Loucy (cell line): ENCODE measurements around the gene AGK.
A peak's percentile ranks its signal among the peaks of the same experiment; 100 is the strongest.

ENCODE experiments used
- H2AFZ ChIP-seq: fragments of 200-600 bp; sonication (generic); 2 replicates; pipeline ENCODE4 v1.6.0; 2016; ENCODE audit warnings: antibody characterized with exemption, mild to moderate bottlenecking, low read length, moderate library complexity
- H3F3A ChIP-seq: fragments of 200-600 bp; 2 replicates; pipeline ENCODE4 v1.6.0; 2016; ENCODE audit warnings: antibody characterized with exemption, low read depth, mild to moderate bottlenecking
- H3K27me3 ChIP-seq: fragments of 200-600 bp; sonication (generic); 2 replicates; pipeline ENCODE4 v1.6.1; 2014; ENCODE audit warnings: low read length, mild to moderate bottlenecking; ENCODE audit not compliant: insufficient read depth, poor library complexity, severe bottlenecking
- H3K36me3 ChIP-seq: fragments of 200-600 bp; sonication (generic); 2 replicates; pipeline ENCODE4 v1.6.1; 2016; ENCODE audit warnings: low read length; ENCODE audit not compliant: insufficient read depth
- H3K4me1 ChIP-seq: fragments of 200-600 bp; sonication (generic); 2 replicates; pipeline ENCODE4 v1.5.1; 2014; ENCODE audit warnings: low read length, mild to moderate bottlenecking; ENCODE audit not compliant: insufficient read depth, poor library complexity, severe bottlenecking
- H3K4me2 ChIP-seq: fragments of 200-600 bp; sonication (generic); 2 replicates; pipeline ENCODE4 v1.6.0; 2014; ENCODE audit warnings: antibody characterized with exemption, low read length, low read depth, mild to moderate bottlenecking; ENCODE audit not compliant: poor library complexity, severe bottlenecking
- H3K4me3 ChIP-seq: fragments of 200-600 bp; sonication (generic); 2 replicates; pipeline ENCODE4 v1.5.1; 2014; ENCODE audit warnings: low read length, mild to moderate bottlenecking, mixed read lengths; ENCODE audit not compliant: poor library complexity, severe bottlenecking
- H3K79me2 ChIP-seq: fragments of 200-600 bp; sonication (generic); 2 replicates; pipeline ENCODE4 v1.6.1; 2014; ENCODE audit warnings: low read length; ENCODE audit not compliant: insufficient read depth
- H3K9ac ChIP-seq: fragments of 200-600 bp; sonication (generic); 2 replicates; pipeline ENCODE4 v1.6.0; 2014; ENCODE audit warnings: mild to moderate bottlenecking, low read depth, low read length, moderate library complexity; ENCODE audit not compliant: poor library complexity, severe bottlenecking
- H3K9me2 ChIP-seq: fragments of 200-600 bp; sonication (generic); replicated peaks from 2 replicates; pipeline ENCODE4 v1.6.1; 2016; ENCODE audit warnings: low read depth, low read length, mixed read lengths
- H3K9me3 ChIP-seq: fragments of 200-600 bp; sonication (generic); 2 replicates; pipeline ENCODE4 v1.6.1; 2014; ENCODE audit warnings: mild to moderate bottlenecking, antibody characterized with exemption, low read length, low read depth; ENCODE audit not compliant: insufficient read depth
- H4K20me1 ChIP-seq: fragments of 200-600 bp; sonication (generic); 2 replicates; pipeline ENCODE4 v1.6.0; 2014; ENCODE audit warnings: antibody characterized with exemption, low read length, mild to moderate bottlenecking; ENCODE audit not compliant: insufficient read depth, poor library complexity, severe bottlenecking
- EZH2phosphoT487 ChIP-seq: fragments of 200-600 bp; IDR thresholded peaks from 2 replicates; pipeline ENCODE4 v1.6.1; 2018; ENCODE audit warnings: antibody characterized with exemption, mild to moderate bottlenecking, moderate library complexity, borderline replicate concordance
- TF ChIP-seq, protein P1 (sequence below): fragments of 200-600 bp; sonication (generic); conservative IDR thresholded peaks from 2 replicates; pipeline ENCODE4 v1.5.1; 2014; ENCODE audit warnings: mild to moderate bottlenecking, antibody characterized with exemption, low read length

AGK gene

DNA sequence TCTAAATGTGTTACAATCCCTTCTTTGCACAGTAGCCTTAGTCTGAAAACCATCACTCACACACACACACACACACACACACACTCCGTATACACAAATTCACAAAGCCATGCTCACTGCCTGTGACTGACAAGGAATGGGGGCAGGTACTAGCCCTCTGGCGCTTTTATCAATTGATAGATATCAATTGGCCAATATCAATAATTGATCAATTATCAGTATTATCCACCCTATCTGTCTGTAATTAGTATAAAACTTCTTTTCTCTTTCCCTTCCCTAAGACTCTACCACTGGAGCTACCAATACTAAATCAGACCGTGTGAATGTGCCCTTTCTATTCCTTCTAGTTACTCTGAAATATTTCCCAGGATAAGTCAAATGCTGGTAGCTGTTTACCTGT, 148.7 kb downstream of the AGK start:
- Histone ChIP-seq H3K27me3 (no peaks in the 10 kb centered on the region), H4K20me1 (peaks cover 17% of the 10 kb centered on the region), H3K4me1 (peaks cover 59% of the 10 kb centered on the region)

DNA sequence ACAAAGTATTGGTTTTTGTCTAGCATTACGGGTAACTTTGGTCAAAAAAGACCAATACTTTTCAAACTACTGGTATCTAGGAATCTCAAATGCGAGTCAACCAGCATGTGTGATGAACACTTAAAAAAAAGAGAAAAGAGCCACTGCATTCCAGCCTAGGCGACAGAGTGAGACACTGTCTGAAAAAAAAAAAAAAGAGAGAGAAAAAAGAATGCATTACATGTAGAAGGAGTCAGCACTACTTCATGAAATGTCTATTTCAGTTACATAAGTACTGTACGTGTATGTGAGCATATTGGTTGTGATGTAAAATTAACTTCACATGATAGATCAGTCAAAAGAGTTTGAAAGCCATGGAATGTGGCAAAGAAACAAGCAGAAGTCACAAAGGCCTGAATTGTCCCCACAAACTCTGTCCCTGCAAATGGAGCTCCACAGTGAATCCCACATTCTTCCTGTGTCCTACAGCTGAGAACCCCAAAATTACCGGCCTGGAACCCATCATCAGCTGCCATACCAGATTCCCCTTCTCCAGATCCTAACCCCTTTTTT, 149.2 kb downstream of the AGK start:
- H3K4me2 ChIP-seq = peak overlapping the region; percentile 90
- TF ChIP-seq, protein P1, sequence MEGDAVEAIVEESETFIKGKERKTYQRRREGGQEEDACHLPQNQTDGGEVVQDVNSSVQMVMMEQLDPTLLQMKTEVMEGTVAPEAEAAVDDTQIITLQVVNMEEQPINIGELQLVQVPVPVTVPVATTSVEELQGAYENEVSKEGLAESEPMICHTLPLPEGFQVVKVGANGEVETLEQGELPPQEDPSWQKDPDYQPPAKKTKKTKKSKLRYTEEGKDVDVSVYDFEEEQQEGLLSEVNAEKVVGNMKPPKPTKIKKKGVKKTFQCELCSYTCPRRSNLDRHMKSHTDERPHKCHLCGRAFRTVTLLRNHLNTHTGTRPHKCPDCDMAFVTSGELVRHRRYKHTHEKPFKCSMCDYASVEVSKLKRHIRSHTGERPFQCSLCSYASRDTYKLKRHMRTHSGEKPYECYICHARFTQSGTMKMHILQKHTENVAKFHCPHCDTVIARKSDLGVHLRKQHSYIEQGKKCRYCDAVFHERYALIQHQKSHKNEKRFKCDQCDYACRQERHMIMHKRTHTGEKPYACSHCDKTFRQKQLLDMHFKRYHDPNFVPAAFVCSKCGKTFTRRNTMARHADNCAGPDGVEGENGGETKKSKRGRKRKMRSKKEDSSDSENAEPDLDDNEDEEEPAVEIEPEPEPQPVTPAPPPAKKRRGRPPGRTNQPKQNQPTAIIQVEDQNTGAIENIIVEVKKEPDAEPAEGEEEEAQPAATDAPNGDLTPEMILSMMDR = no peak
- no peak for TF ChIP-seq EZH2phosphoT487
- H3K79me2 ChIP-seq = peaks cover 49% of the 10 kb centered on the region; the same call in 1 of the 2 replicates
- H2AFZ ChIP-seq = no peak overlapping the region
- H3K9ac ChIP-seq = peak overlapping the region; percentile 58
- H3K4me1 ChIP-seq = peaks cover 56% of the 10 kb centered on the region
- no peaks in the 10 kb centered on the region for H3K36me3 ChIP-seq
- H3K4me3 ChIP-seq = peak overlapping the region; percentile 87
- H3K9me2 ChIP-seq = no peaks in the 10 kb centered on the region
- H3F3A ChIP-seq = no peaks in the 10 kb centered on the region
- H3K9me3 ChIP-seq = no peaks in the 10 kb centered on the region
- H3K27me3 ChIP-seq = no peaks in the 10 kb centered on the region
- H4K20me1 ChIP-seq = peaks cover 17% of the 10 kb centered on the region

More for the DNA sequence above, 148.7 kb downstream of the AGK start:
- H3K4me2 ChIP-seq = peak overlapping the region; percentile 90
- H3K9me3 ChIP-seq = no peaks in the 10 kb centered on the region
- H3K9ac ChIP-seq = peak overlapping the region; percentile 58
- no peaks in the 10 kb centered on the region for H3F3A ChIP-seq
- no peaks in the 10 kb centered on the region for H3K9me2 ChIP-seq
- no peak overlapping the region for H2AFZ ChIP-seq
- no peaks in the 10 kb centered on the region for H3K36me3 ChIP-seq
- H3K4me3 ChIP-seq = peak overlapping the region; percentile 87
- no peak for TF ChIP-seq EZH2phosphoT487
- TF ChIP-seq, protein P1 = no peak
- peaks cover 53% of the 10 kb centered on the region; the same call in 1 of the 2 replicates for H3K79me2 ChIP-seq

DNA sequence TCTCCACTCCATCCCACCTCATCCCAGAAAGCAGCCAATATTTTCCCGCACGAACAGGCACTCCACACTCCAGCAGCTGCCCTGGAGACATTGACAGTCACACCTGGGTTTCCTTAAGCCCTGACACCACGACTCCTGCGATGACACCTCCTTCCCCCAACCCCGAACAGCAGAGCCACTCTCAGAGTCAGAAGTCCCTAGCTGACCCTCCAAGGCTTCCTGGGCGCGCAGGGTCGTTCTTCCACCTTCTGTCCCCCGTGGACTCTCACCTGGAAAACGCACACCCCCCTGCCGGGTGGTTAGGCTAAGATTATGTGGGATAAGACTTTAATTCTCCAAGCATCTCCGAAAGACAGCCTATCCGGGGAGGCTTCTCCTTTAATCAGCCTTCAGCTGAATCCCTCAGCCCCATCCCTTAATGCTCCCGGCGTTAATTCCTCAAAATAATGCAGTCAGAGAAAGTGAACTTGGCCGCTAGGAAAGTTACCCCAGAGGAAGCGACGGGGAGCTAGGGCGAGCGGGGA, 149.7 kb downstream of the AGK start:
- no peak for TF ChIP-seq EZH2phosphoT487
- TF ChIP-seq, protein P1 = no peak
- H4K20me1 ChIP-seq = peaks cover 17% of the 10 kb centered on the region
- H3K4me2 ChIP-seq = peak overlapping the region; percentile 90
- H3K9me2 ChIP-seq = no peaks in the 10 kb centered on the region
- no peak overlapping the region for H2AFZ ChIP-seq
- no peaks in the 10 kb centered on the region for H3F3A ChIP-seq
- H3K4me1 ChIP-seq = peaks cover 51% of the 10 kb centered on the region
- H3K27me3 ChIP-seq = no peaks in the 10 kb centered on the region
- peaks cover 44% of the 10 kb centered on the region; the same call in 1 of the 2 replicates for H3K79me2 ChIP-seq
- no peaks in the 10 kb centered on the region for H3K36me3 ChIP-seq
- H3K9ac ChIP-seq = peak overlapping the region; percentile 58
- peak overlapping the region; percentile 87 for H3K4me3 ChIP-seq
- H3K9me3 ChIP-seq = no peaks in the 10 kb centered on the region
